ENCODE results near the gene MYO7B.

DNA sequence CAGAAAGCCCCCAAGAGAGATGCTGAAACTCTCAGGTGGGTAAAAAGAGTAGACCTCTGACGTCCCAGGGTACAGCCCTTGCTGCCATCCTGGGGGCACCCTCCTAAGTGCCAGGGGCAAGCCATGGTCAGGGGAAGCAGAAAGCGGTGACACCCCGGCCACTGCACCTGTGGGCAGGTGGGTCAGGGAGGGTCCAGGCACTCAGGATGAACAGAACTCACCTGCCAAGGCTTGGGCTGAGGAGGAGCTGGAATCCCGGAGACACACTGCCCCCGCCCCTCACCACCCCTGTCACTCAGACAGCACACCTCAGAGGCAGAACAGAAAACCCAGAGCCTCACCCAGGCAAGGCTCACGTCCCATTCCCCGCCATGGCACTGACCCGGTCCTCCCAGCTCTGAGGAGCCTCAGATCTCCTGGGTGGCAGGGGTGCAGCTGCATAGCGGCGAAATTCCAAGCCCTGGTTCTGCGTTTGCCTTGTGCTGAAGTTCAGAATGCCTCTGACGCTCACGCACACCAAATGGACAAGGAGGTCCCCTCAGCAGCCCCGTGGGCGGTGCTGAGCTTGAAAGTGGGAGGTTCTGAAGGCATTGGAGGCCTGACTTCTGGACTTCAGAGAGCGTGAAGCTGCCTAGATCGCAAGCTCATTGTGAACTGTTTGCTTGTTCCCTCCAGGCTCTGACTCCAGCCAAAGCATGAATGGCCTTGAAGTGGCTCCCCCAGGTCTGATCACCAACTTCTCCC, 114.7 kb downstream of the MYO7B start:
- TF ChIP-seq POLR2A (IDR thresholded peaks at IDR 0.05; ENCODE audit: low read length): no peak
- no peak for TF ChIP-seq GATA1 (IDR thresholded peaks at IDR 0.05; ENCODE audit: low read depth, low read length)

All from erythroblast (primary cell).